OCI-LY7 (cell line): Measurements from ENCODE around the gene CLCNKB. TPM values are rescaled to one million over a fixed set of nuclear protein-coding genes. Genes with fewer than 3 reads are reported as not detected.

ENCODE experiments used
- BruUV-seq: library from RNA; stranded (reverse); fragments of 400-500 nt; replicated peaks from 2 replicates; lab custom pipeline; 2021; lab: Mats Ljungman, UMichigan
- CTCF ChIA-PET: fragments of 300-600 bp; sonication (Branson Sonifier 250); formaldehyde crosslinking; loops from one replicate; lab custom pipeline; 2022; ENCODE audit warnings: antibody characterized with exemption; ENCODE audit not compliant: unreplicated experiment; lab: Charles Lee
- POLR2A ChIA-PET: fragments of 300-600 bp; sonication (Branson Sonifier 250); formaldehyde crosslinking; loops from one replicate; lab custom pipeline; 2022; ENCODE audit warnings: antibody characterized with exemption; lab: Charles Lee
- DNase-seq: peaks from one replicate; pipeline ENCODE4 v3.0.0-alpha.2; 2015; ENCODE audit warnings: low spot score
- H2AFZ ChIP-seq: fragments of 200-600 bp; sonication (generic), shearing (Covaris generic); 2 replicates; pipeline ENCODE4 v1.6.1; 2014; ENCODE audit warnings: mild to moderate bottlenecking, antibody characterized with exemption, low read length, moderate library complexity
- H3K27ac ChIP-seq: fragments of 200-600 bp; sonication (generic); 2 replicates; pipeline ENCODE4 v1.5.1; 2014; ENCODE audit warnings: mixed run types, low read depth, mild to moderate bottlenecking, moderate library complexity, low read length, inconsistent platforms; ENCODE audit not compliant: poor library complexity, severe bottlenecking
- H3K36me3 ChIP-seq: fragments of 200-600 bp; sonication (generic); 2 replicates; pipeline ENCODE4 v1.6.1; 2014; ENCODE audit warnings: mild to moderate bottlenecking, antibody characterized with exemption, low read length, moderate library complexity, mixed read lengths; ENCODE audit not compliant: insufficient read depth
- H3K4me1 ChIP-seq: fragments of 200-600 bp; sonication (generic); 2 replicates; pipeline ENCODE4 v1.5.1; 2014; ENCODE audit warnings: mild to moderate bottlenecking, low read length; ENCODE audit not compliant: insufficient read depth, poor library complexity, severe bottlenecking
- H3K4me2 ChIP-seq: fragments of 200-600 bp; sonication (generic); 2 replicates; pipeline ENCODE4 v1.6.1; 2014; ENCODE audit warnings: mild to moderate bottlenecking, low read length
- H3K4me3 ChIP-seq: fragments of 200-600 bp; sonication (generic); 2 replicates; pipeline ENCODE4 v1.5.1; 2014; ENCODE audit warnings: mild to moderate bottlenecking, low read depth, low read length; ENCODE audit not compliant: poor library complexity, severe bottlenecking
- H3K79me2 ChIP-seq: fragments of 200-600 bp; sonication (generic); 2 replicates; pipeline ENCODE4 v1.6.1; 2016; ENCODE audit warnings: low read depth, mild to moderate bottlenecking, low read length, moderate library complexity, mixed read lengths; ENCODE audit not compliant: insufficient read depth
- H3K9me2 ChIP-seq: fragments of 200-600 bp; sonication (generic); 2 replicates; pipeline ENCODE4 v1.6.1; 2016; ENCODE audit warnings: mild to moderate bottlenecking, low read length, mixed read lengths; ENCODE audit not compliant: insufficient read depth
- H3K9me3 ChIP-seq: fragments of 200-600 bp; sonication (generic); 2 replicates; pipeline ENCODE4 v1.6.1; 2014; ENCODE audit warnings: mild to moderate bottlenecking, mixed run types, low read length, mixed read lengths
- H4K20me1 ChIP-seq: fragments of 200-600 bp; sonication (generic); 2 replicates; pipeline ENCODE4 v1.6.1; 2014; ENCODE audit warnings: mild to moderate bottlenecking, antibody characterized with exemption, low read length, moderate library complexity, mixed read lengths; ENCODE audit not compliant: insufficient read depth
- CTCF ChIP-seq: fragments of 200-600 bp; sonication (generic); conservative IDR thresholded peaks from 2 replicates; pipeline ENCODE4 v1.5.1; 2014; ENCODE audit warnings: mild to moderate bottlenecking, antibody characterized with exemption, low read length, moderate library complexity, mixed read lengths
- EZH2phosphoT487 ChIP-seq: fragments of 200-600 bp; sonication (generic); IDR thresholded peaks from 2 replicates; pipeline ENCODE4 v1.6.1; 2018; ENCODE audit warnings: low read depth, borderline replicate concordance, mild to moderate bottlenecking, mixed run types, antibody characterized with exemption, low read length, moderate library complexity, mixed read lengths
- intact Hi-C: fragments of 100-400 bp; cut with micrococcal nuclease; formaldehyde crosslinking; loops from one replicate; pipeline ENCODE4 v1.10.0; 2022; ENCODE audit not compliant: unreplicated experiment
- total RNA-seq, 2 experiments: library from RNA; depleted of rRNA in 1 of 2; stranded (reverse); fragments of >200 nt in 1 of 2; shearing (Covaris generic) in 1 of 2; gene quantifications; 2 replicates each; pipeline ENCODE4 v1.2.3, GENCODE V29; 2014 to 2022

CLCNKB gene
- total RNA-seq, 2 experiments from 2014 or later = not detected

- DNase-seq = peak; percentile 33
- intact Hi-C loops = no loop called here
- TF ChIP-seq CTCF = peak; percentile 41
- TF ChIP-seq EZH2phosphoT487 = no peak
- peaks cover 17% of the 10 kb centered on the region for H3K4me1 ChIP-seq
- H3K9me3 ChIP-seq = no peaks in the 10 kb centered on the region
- H4K20me1 ChIP-seq = no peaks in the 10 kb centered on the region
- BruUV-seq = no TSS peak
- H3K27ac ChIP-seq = no peak within 1 kb of the TSS
- H3K36me3 ChIP-seq = no peaks in the 10 kb centered on the region
- H3K79me2 ChIP-seq = no peaks in the 10 kb centered on the region
- H2AFZ ChIP-seq = no peak within 1 kb of the TSS
- CTCF ChIA-PET = no interaction called here
- H3K4me3 ChIP-seq = no peak within 1 kb of the TSS
- H3K4me2 ChIP-seq = no peak within 1 kb of the TSS
- no peaks in the 10 kb centered on the region for H3K9me2 ChIP-seq
- POLR2A ChIA-PET = no interaction called here
Observed at GRCh38 chr1:16017461-16018303, 25.9 kb upstream of the CLCNKB start, which contains the start of gene HSPB7. Gene HSPB7 (minus strand): TSS chr1:16018043. CDS start chr1:16017963, 80 bp downstream.

GRCh38 chr1:16018308-16018707 lies 25.3 kb upstream of the CLCNKB start:
- no peak overlapping the region for H2AFZ ChIP-seq

More at GRCh38 chr1:16018308-16018707, 25.3 kb upstream of the CLCNKB start:
- BruUV-seq = no TSS peak
- H3K9me3 ChIP-seq = no peaks in the 10 kb centered on the region
- no peak for DNase-seq
- no peak overlapping the region for H3K4me3 ChIP-seq
- peaks cover 11% of the 10 kb centered on the region for H3K4me1 ChIP-seq
- H3K9me2 ChIP-seq = no peaks in the 10 kb centered on the region
- H3K27ac ChIP-seq = no peak overlapping the region
- ChIA-PET POLR2A (no interaction called here), CTCF (no interaction called here)
- H3K36me3 ChIP-seq = no peaks in the 10 kb centered on the region
- H3K79me2 ChIP-seq = no peaks in the 10 kb centered on the region
- intact Hi-C loops = no loop called here
- no peaks in the 10 kb centered on the region for H4K20me1 ChIP-seq
- no peak for TF ChIP-seq CTCF
- TF ChIP-seq EZH2phosphoT487 = no peak
- no peak overlapping the region for H3K4me2 ChIP-seq
